Upper lobe of right lung (tissue), 1 donor: ENCODE data around the gene CAMTA1. TPM values are rescaled to one million over a fixed set of nuclear protein-coding genes. Genes with fewer than 3 reads are reported as not detected.

Source experiments
- ATAC-seq: fragments of 200-7000 bp; cut with Tn5 transposase; one replicate; pipeline ENCODE4 v1.9.1; 2020; ENCODE audit warnings: mild to moderate bottlenecking, moderate library complexity
- DNase-seq: peaks from one replicate; pipeline ENCODE4 v3.0.0-alpha.2; 2020
- H3K27ac ChIP-seq: fragments of 200-600 bp; one replicate; pipeline ENCODE4 v1.8.0; 2022
- H3K27me3 ChIP-seq: fragments of 200-600 bp; one replicate; pipeline ENCODE4 v1.8.0; 2022; ENCODE audit warnings: mild to moderate bottlenecking
- H3K36me3 ChIP-seq: fragments of 200-600 bp; one replicate; pipeline ENCODE4 v1.8.0; 2022
- H3K4me1 ChIP-seq: fragments of 200-600 bp; one replicate; pipeline ENCODE4 v1.8.0; 2022
- H3K4me3 ChIP-seq: fragments of 200-600 bp; one replicate; pipeline ENCODE4 v1.8.0; 2022; ENCODE audit warnings: mild to moderate bottlenecking
- H3K9me3 ChIP-seq: fragments of 200-600 bp; one replicate; pipeline ENCODE4 v1.8.0; 2022
- intact Hi-C: fragments of 100-400 bp; cut with DNase I; formaldehyde crosslinking; loops from one replicate; pipeline ENCODE4 v1.11.0; 2022
- total RNA-seq: library from RNA; stranded (reverse); fragmentation: NEBNext Ultra II Directional; extraction: Animal tissue kit (Norgen Biotek cat#: 25700); gene quantifications from one replicate; pipeline ENCODE4 v1.2.1, GENCODE V29; 2021
- TF ChIP-seq, protein P1 (sequence below): fragments of 200-600 bp; IDR thresholded peaks from one replicate; pipeline ENCODE4 v1.8.0; 2022; ENCODE audit warnings: antibody characterized with exemption
- donor health status: DM: no; HTN: yes; CAD: no; lungs with severe emphysema.

The CAMTA1 gene
- total RNA-seq, 1 donor from 2014 or later: 63.4 TPM

- no peaks in the 10 kb centered on the region for H3K27me3 ChIP-seq
- no peaks in the 10 kb centered on the region for H3K36me3 ChIP-seq
- no peaks in the 10 kb centered on the region for H3K9me3 ChIP-seq
- H3K4me3 ChIP-seq: no peak overlapping the region
- intact Hi-C loops: no loop called here
- TF ChIP-seq, protein P1, sequence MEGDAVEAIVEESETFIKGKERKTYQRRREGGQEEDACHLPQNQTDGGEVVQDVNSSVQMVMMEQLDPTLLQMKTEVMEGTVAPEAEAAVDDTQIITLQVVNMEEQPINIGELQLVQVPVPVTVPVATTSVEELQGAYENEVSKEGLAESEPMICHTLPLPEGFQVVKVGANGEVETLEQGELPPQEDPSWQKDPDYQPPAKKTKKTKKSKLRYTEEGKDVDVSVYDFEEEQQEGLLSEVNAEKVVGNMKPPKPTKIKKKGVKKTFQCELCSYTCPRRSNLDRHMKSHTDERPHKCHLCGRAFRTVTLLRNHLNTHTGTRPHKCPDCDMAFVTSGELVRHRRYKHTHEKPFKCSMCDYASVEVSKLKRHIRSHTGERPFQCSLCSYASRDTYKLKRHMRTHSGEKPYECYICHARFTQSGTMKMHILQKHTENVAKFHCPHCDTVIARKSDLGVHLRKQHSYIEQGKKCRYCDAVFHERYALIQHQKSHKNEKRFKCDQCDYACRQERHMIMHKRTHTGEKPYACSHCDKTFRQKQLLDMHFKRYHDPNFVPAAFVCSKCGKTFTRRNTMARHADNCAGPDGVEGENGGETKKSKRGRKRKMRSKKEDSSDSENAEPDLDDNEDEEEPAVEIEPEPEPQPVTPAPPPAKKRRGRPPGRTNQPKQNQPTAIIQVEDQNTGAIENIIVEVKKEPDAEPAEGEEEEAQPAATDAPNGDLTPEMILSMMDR: no peak
- H3K4me1 ChIP-seq: no peaks in the 10 kb centered on the region
- H3K27ac ChIP-seq: no peak overlapping the region
- ATAC-seq: no peak
- DNase-seq: no peak
Observed at GRCh38 chr1:7501084-7501491, 715.8 kb downstream of the CAMTA1 start.

- ATAC-seq (no peak), DNase-seq (no peak)
- H3K27ac ChIP-seq: no peak overlapping the region
- no peaks in the 10 kb centered on the region for H3K4me1 ChIP-seq
- intact Hi-C loops: no loop called here
- no peaks in the 10 kb centered on the region for H3K9me3 ChIP-seq
- H3K36me3 ChIP-seq: no peaks in the 10 kb centered on the region
- H3K27me3 ChIP-seq: no peaks in the 10 kb centered on the region
- TF ChIP-seq, protein P1: no peak
- H3K4me3 ChIP-seq: no peak overlapping the region
Observed at GRCh38 chr1:7501723-7502603, 716.7 kb downstream of the CAMTA1 start.

DNA sequence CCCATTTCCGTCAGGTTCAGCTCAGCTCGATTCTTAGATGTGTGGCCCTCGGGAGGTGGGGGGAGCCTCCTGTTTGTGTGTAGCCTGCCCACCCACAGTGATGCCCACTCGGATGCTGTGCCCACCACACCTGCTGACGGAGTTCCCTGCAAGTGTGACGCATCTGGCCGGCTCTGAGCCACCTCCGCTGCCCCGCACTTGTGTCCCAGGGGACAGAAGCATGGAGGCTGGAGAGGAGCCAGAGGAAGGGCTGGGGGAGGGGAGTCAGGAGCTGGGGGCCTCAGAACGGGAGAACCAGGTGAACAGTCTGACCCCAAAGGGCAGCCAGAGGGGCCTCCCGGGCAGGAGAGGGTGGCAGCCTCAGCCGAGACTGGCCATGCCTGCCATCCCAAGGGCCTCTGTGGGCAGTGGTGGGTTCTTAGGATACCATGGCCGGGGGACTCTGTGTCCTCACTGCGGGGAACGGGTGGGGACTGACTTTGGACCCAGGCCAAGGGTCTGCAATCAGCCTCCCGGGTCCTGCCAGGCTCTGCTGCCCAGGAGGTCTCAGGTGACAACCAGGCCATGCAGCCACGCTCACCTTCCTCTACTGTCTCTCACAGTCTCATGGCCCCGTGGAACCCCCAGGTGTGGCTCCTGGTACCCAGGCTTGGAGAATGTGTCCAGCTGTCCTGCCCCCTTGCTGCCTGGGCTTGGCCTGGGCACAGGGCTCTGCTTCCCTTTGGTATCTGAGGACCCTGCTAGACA is 718.6 kb downstream of the CAMTA1 start:
- Histone ChIP-seq H3K9me3 (no peaks in the 10 kb centered on the region), H3K27ac (no peak overlapping the region), H3K4me1 (no peaks in the 10 kb centered on the region), H3K27me3 (no peaks in the 10 kb centered on the region), H3K4me3 (no peak overlapping the region), H3K36me3 (no peaks in the 10 kb centered on the region)
- DNase-seq (no peak), ATAC-seq (no peak)
- intact Hi-C loops: no loop called here
- TF ChIP-seq, protein P1: no peak

- no peak overlapping the region for H3K4me3 ChIP-seq
- H3K9me3 ChIP-seq: no peaks in the 10 kb centered on the region
- no peak overlapping the region for H3K27ac ChIP-seq
- intact Hi-C loops: no loop called here
- no peaks in the 10 kb centered on the region for H3K27me3 ChIP-seq
- TF ChIP-seq, protein P1: no peak
- ATAC-seq: no peak
- H3K4me1 ChIP-seq: no peaks in the 10 kb centered on the region
- H3K36me3 ChIP-seq: no peaks in the 10 kb centered on the region
- DNase-seq: no peak
Observed at GRCh38 chr1:7504438-7504720, 719.1 kb downstream of the CAMTA1 start.

- TF ChIP-seq, protein P1: no peak
- H3K27ac ChIP-seq: no peak overlapping the region
- no peak for DNase-seq
- no peaks in the 10 kb centered on the region for H3K4me1 ChIP-seq
- H3K4me3 ChIP-seq: no peak overlapping the region
- H3K27me3 ChIP-seq: no peaks in the 10 kb centered on the region
- no peak for ATAC-seq
- no peaks in the 10 kb centered on the region for H3K36me3 ChIP-seq
- intact Hi-C loops: no loop called here
- no peaks in the 10 kb centered on the region for H3K9me3 ChIP-seq
Observed at GRCh38 chr1:7505094-7505770, 720.0 kb downstream of the CAMTA1 start.
